ENCODE results near the gene ZMIZ1. TPM values are rescaled to one million over a fixed set of nuclear protein-coding genes. Genes with fewer than 3 reads are reported as not detected.

The ZMIZ1 gene
- total and polyA plus RNA-seq, 2 experiments from 2014 or later, result 9.2 to 30.9 TPM

DNA sequence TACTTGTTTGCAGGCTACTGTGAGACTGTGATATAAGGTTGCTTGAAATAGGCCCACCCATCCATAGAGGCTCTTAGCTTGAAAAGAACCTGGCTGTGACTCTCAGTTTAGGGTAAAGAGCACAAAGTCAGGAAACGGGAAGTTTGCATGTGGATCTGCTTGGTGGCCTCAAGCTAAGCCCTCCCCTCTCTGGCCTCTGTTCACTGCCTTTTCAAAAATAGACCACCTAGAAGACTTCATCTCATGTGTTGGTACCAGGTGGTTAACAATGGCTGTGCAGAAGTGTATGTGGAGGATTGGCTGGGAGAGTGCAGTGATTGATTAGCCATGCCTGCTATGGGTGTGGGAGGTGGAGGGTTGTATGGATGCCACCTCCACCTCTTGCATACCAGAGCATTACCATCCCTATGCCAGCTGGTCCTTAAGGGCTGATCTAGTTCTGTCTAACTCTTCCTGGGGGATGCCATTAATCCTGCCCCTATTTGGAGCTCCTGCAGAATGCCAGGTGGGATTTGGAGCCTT, 122.0 kb downstream of the ZMIZ1 start:
- peaks cover 30% of the 10 kb centered on the region for H3K4me1 Mint-ChIP-seq
- H4K20me1 ChIP-seq (replicated peaks; ENCODE audit: insufficient read depth), result no peaks in the 10 kb centered on the region
- DNase-seq (ENCODE audit: low spot score), result no peak

More for the DNA sequence above, 122.0 kb downstream of the ZMIZ1 start:
- Mint-ChIP-seq H3K27me3 (ENCODE audit: insufficient read depth, low read depth, poor library complexity) (peaks cover 13% of the 10 kb centered on the region), H3K36me3 (ENCODE audit: low read depth) (peaks cover 6% of the 10 kb centered on the region; the same call in 1 of the 3 replicates), H3K27ac (no peak overlapping the region), H3K9me3 (no peaks in the 10 kb centered on the region), H3K4me3 (no peak overlapping the region)
- H3K4me1 ChIP-seq (ENCODE audit: insufficient read depth), result peaks cover under 1% of the 10 kb centered on the region
- no peaks in the 10 kb centered on the region for H3K27me3 ChIP-seq (ENCODE audit: insufficient read depth)
- H3F3A ChIP-seq (replicated peaks; ENCODE audit: low read depth), result no peaks in the 10 kb centered on the region; the same call in 1 of the 2 replicates
- TF ChIP-seq EZH2 (IDR thresholded peaks at IDR 0.05; ENCODE audit: low read depth, unreplicated experiment), result no peak
- no peak for TF ChIP-seq JUNB (IDR thresholded peaks at IDR 0.05; ENCODE audit: unreplicated experiment)
- TF ChIP-seq, protein P1, sequence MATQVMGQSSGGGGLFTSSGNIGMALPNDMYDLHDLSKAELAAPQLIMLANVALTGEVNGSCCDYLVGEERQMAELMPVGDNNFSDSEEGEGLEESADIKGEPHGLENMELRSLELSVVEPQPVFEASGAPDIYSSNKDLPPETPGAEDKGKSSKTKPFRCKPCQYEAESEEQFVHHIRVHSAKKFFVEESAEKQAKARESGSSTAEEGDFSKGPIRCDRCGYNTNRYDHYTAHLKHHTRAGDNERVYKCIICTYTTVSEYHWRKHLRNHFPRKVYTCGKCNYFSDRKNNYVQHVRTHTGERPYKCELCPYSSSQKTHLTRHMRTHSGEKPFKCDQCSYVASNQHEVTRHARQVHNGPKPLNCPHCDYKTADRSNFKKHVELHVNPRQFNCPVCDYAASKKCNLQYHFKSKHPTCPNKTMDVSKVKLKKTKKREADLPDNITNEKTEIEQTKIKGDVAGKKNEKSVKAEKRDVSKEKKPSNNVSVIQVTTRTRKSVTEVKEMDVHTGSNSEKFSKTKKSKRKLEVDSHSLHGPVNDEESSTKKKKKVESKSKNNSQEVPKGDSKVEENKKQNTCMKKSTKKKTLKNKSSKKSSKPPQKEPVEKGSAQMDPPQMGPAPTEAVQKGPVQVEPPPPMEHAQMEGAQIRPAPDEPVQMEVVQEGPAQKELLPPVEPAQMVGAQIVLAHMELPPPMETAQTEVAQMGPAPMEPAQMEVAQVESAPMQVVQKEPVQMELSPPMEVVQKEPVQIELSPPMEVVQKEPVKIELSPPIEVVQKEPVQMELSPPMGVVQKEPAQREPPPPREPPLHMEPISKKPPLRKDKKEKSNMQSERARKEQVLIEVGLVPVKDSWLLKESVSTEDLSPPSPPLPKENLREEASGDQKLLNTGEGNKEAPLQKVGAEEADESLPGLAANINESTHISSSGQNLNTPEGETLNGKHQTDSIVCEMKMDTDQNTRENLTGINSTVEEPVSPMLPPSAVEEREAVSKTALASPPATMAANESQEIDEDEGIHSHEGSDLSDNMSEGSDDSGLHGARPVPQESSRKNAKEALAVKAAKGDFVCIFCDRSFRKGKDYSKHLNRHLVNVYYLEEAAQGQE (IDR thresholded peaks at IDR 0.05; ENCODE audit: unreplicated experiment), result no peak
- TF ChIP-seq, protein P2, sequence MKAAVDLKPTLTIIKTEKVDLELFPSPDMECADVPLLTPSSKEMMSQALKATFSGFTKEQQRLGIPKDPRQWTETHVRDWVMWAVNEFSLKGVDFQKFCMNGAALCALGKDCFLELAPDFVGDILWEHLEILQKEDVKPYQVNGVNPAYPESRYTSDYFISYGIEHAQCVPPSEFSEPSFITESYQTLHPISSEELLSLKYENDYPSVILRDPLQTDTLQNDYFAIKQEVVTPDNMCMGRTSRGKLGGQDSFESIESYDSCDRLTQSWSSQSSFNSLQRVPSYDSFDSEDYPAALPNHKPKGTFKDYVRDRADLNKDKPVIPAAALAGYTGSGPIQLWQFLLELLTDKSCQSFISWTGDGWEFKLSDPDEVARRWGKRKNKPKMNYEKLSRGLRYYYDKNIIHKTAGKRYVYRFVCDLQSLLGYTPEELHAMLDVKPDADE (IDR thresholded peaks at IDR 0.05), result no peak
- TF ChIP-seq ZNF114 (CRISPR knock-in tag; IDR thresholded peaks at IDR 0.05), result no peak
- TF ChIP-seq, protein P3, sequence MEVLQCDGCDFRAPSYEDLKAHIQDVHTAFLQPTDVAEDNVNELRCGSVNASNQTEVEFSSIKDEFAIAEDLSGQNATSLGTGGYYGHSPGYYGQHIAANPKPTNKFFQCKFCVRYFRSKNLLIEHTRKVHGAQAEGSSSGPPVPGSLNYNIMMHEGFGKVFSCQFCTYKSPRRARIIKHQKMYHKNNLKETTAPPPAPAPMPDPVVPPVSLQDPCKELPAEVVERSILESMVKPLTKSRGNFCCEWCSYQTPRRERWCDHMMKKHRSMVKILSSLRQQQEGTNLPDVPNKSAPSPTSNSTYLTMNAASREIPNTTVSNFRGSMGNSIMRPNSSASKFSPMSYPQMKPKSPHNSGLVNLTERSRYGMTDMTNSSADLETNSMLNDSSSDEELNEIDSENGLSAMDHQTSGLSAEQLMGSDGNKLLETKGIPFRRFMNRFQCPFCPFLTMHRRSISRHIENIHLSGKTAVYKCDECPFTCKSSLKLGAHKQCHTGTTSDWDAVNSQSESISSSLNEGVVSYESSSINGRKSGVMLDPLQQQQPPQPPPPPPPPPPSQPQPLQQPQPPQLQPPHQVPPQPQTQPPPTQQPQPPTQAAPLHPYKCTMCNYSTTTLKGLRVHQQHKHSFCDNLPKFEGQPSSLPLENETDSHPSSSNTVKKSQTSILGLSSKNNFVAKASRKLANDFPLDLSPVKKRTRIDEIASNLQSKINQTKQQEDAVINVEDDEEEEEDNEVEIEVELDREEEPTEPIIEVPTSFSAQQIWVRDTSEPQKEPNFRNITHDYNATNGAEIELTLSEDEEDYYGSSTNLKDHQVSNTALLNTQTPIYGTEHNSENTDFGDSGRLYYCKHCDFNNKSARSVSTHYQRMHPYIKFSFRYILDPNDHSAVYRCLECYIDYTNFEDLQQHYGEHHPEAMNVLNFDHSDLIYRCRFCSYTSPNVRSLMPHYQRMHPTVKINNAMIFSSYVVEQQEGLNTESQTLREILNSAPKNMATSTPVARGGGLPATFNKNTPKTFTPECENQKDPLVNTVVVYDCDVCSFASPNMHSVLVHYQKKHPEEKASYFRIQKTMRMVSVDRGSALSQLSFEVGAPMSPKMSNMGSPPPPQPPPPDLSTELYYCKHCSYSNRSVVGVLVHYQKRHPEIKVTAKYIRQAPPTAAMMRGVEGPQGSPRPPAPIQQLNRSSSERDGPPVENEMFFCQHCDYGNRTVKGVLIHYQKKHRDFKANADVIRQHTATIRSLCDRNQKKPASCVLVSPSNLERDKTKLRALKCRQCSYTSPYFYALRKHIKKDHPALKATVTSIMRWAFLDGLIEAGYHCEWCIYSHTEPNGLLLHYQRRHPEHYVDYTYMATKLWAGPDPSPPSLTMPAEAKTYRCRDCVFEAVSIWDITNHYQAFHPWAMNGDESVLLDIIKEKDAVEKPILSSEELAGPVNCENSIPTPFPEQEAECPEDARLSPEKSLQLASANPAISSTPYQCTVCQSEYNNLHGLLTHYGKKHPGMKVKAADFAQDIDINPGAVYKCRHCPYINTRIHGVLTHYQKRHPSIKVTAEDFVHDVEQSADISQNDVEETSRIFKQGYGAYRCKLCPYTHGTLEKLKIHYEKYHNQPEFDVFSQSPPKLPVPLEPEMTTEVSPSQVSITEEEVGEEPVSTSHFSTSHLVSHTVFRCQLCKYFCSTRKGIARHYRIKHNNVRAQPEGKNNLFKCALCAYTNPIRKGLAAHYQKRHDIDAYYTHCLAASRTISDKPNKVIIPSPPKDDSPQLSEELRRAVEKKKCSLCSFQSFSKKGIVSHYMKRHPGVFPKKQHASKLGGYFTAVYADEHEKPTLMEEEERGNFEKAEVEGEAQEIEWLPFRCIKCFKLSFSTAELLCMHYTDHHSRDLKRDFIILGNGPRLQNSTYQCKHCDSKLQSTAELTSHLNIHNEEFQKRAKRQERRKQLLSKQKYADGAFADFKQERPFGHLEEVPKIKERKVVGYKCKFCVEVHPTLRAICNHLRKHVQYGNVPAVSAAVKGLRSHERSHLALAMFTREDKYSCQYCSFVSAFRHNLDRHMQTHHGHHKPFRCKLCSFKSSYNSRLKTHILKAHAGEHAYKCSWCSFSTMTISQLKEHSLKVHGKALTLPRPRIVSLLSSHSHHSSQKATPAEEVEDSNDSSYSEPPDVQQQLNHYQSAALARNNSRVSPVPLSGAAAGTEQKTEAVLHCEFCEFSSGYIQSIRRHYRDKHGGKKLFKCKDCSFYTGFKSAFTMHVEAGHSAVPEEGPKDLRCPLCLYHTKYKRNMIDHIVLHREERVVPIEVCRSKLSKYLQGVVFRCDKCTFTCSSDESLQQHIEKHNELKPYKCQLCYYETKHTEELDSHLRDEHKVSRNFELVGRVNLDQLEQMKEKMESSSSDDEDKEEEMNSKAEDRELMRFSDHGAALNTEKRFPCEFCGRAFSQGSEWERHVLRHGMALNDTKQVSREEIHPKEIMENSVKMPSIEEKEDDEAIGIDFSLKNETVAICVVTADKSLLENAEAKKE (CRISPR knock-in tag; IDR thresholded peaks at IDR 0.05), result no peak
- TF ChIP-seq, protein P4, sequence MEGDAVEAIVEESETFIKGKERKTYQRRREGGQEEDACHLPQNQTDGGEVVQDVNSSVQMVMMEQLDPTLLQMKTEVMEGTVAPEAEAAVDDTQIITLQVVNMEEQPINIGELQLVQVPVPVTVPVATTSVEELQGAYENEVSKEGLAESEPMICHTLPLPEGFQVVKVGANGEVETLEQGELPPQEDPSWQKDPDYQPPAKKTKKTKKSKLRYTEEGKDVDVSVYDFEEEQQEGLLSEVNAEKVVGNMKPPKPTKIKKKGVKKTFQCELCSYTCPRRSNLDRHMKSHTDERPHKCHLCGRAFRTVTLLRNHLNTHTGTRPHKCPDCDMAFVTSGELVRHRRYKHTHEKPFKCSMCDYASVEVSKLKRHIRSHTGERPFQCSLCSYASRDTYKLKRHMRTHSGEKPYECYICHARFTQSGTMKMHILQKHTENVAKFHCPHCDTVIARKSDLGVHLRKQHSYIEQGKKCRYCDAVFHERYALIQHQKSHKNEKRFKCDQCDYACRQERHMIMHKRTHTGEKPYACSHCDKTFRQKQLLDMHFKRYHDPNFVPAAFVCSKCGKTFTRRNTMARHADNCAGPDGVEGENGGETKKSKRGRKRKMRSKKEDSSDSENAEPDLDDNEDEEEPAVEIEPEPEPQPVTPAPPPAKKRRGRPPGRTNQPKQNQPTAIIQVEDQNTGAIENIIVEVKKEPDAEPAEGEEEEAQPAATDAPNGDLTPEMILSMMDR (conservative IDR thresholded peaks at IDR 0.05; ENCODE audit: low read depth in 2 of 2), result no peak
- no peak for TF ChIP-seq NANOG (IDR thresholded peaks at IDR 0.05; ENCODE audit: borderline replicate concordance)
- no peak for TF ChIP-seq POLR2AphosphoS5 (IDR thresholded peaks at IDR 0.05; ENCODE audit: low read depth)
- TF ChIP-seq STAT1 (IDR thresholded peaks at IDR 0.05; ENCODE audit: unreplicated experiment), result no peak
- no peak for TF ChIP-seq EZH2phosphoT487 (IDR thresholded peaks at IDR 0.05; ENCODE audit: unreplicated experiment)
- no peak for TF ChIP-seq ZNF331 (CRISPR knock-in tag; IDR thresholded peaks at IDR 0.05; ENCODE audit: low read depth)
- H2AFZ ChIP-seq, result no peak overlapping the region
- no peak for ATAC-seq
- H3K4me2 ChIP-seq, result no peak overlapping the region
- H3K9me2 ChIP-seq (ENCODE audit: insufficient read depth), result no peaks in the 10 kb centered on the region
- no peak overlapping the region for H3K27ac ChIP-seq (ENCODE audit: low read depth)
- no peaks in the 10 kb centered on the region for H3K79me2 ChIP-seq (replicated peaks; ENCODE audit: insufficient read depth)
- no peak overlapping the region for H3K4me3 ChIP-seq
- H3K36me3 ChIP-seq (ENCODE audit: insufficient read depth), result no peaks in the 10 kb centered on the region

All from GM23338 (cell line).